ENCODE measurements around the gene SETD2. TPM values are rescaled to one million over a fixed set of nuclear protein-coding genes. Genes with fewer than 3 reads are reported as not detected.

SETD2 gene
- polyA plus RNA-seq, 3 donors, result 3.1 to 22.4 (median 7.5) TPM

DNA sequence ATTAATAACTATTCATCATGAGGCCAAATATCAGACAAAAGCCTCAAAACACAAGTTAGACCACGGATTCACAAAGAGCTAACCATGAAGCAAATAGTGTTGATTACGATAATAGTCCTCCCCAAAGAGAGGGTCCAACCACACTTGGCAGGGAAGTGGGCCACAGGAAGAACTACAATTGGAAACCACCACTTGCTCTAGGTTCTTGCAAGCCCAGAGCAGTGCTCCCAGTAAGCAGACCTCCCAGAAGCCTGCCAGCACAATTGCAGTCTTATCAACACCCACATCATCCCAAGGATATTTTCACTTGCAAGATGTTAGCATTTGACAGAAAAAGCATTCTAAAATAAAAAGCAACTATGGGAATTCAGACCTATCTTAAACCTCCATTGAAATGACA, 11.3 kb downstream of the SETD2 start:
- H3K4me1 Mint-ChIP-seq, result peaks cover 40% of the 10 kb centered on the region
- no peak for DNase-seq
- H3K27ac Mint-ChIP-seq, result peak overlapping the region in 2 of 7 donors; percentile 50 to 53
- Histone ChIP-seq H4K20me1 (ENCODE audit: insufficient read depth, low read length) (peaks cover 100% of the 10 kb centered on the region), H3K27me3 (ENCODE audit: control insufficient read depth in 2 of 2, insufficient read depth in 2 of 2, low read length in 2 of 2) (no peaks in the 10 kb centered on the region), H3K4me1 (ENCODE audit: control insufficient read depth in 1 of 2, insufficient read depth in 2 of 2, low read length in 2 of 2) (no peaks in the 10 kb centered on the region), H3K79me2 (ENCODE audit: insufficient read depth, low read length) (peaks cover 100% of the 10 kb centered on the region), H3K9ac (ENCODE audit: insufficient read depth, low read length, poor library complexity, severe bottlenecking) (no peak overlapping the region), H3K36me3 (replicated peaks in 1 of 2; ENCODE audit: control insufficient read depth in 1 of 2, insufficient read depth in 2 of 2, low read length in 2 of 2) (no peaks in the 10 kb centered on the region), H3K4me2 (replicated peaks; ENCODE audit: extremely low read depth, low read length, poor library complexity, severe bottlenecking) (no peak overlapping the region), H3K9me3 (replicated peaks in 1 of 2; ENCODE audit: control insufficient read depth in 1 of 2, insufficient read depth in 1 of 2, low read length in 2 of 2) (no peaks in the 10 kb centered on the region), H3K27ac (ENCODE audit: low read depth in 1 of 2, low read length in 2 of 2) (no peak overlapping the region), H3K4me3 (replicated peaks in 1 of 3; ENCODE audit: low read depth in 2 of 3, low read length in 3 of 3) (no peak overlapping the region), H2AFZ (ENCODE audit: insufficient read depth, low read depth, low read length, poor library complexity, severe bottlenecking) (no peak overlapping the region)
- TF ChIP-seq, protein P1, sequence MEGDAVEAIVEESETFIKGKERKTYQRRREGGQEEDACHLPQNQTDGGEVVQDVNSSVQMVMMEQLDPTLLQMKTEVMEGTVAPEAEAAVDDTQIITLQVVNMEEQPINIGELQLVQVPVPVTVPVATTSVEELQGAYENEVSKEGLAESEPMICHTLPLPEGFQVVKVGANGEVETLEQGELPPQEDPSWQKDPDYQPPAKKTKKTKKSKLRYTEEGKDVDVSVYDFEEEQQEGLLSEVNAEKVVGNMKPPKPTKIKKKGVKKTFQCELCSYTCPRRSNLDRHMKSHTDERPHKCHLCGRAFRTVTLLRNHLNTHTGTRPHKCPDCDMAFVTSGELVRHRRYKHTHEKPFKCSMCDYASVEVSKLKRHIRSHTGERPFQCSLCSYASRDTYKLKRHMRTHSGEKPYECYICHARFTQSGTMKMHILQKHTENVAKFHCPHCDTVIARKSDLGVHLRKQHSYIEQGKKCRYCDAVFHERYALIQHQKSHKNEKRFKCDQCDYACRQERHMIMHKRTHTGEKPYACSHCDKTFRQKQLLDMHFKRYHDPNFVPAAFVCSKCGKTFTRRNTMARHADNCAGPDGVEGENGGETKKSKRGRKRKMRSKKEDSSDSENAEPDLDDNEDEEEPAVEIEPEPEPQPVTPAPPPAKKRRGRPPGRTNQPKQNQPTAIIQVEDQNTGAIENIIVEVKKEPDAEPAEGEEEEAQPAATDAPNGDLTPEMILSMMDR (IDR thresholded peaks at IDR 0.05), result no peak
- peaks cover 0 to 8% of the 10 kb centered on the region in 2 donors for H3K36me3 Mint-ChIP-seq
- intact Hi-C loops (cut with micrococcal nuclease), result no loop called here
- H3K4me3 Mint-ChIP-seq, result no peak overlapping the region
- no peaks in the 10 kb centered on the region for H3K9me3 Mint-ChIP-seq
- 60% methylated on average over 1 of the region's 2 CpGs for WGBS (ENCODE audit: insufficient coverage)
- no peaks in the 10 kb centered on the region for H3K27me3 Mint-ChIP-seq (ENCODE audit: low read depth in 3 of 3)

DNA sequence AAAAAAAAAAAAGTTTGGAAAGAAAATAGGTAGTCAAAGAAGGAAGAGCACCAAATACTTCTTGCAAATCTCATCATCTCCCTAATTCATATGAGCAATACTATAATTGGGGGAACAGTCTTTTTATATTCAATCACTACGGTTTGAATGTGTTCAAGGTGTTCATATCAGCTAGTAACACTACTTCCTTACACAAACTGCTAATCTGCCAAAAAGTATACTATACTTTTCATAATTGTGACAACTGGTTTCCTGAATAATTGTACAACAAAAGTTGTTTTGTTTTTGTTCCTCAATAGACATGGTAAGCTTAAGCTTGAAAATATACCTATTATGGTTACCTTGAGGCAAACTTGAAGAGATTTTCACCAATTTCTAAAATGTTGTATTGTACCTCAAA, 12.1 kb downstream of the SETD2 start:
- H3K9me3 ChIP-seq (replicated peaks in 1 of 2; ENCODE audit: control insufficient read depth in 1 of 2, insufficient read depth in 1 of 2, low read length in 2 of 2), result no peaks in the 10 kb centered on the region
- Mint-ChIP-seq H3K4me3 (no peak overlapping the region), H3K4me1 (peaks cover 38% of the 10 kb centered on the region), H3K27ac (peak overlapping the region in 3 of 7 donors; percentile 20 to 54 (median 26)), H3K27me3 (ENCODE audit: low read depth in 3 of 3) (no peaks in the 10 kb centered on the region), H3K9me3 (no peaks in the 10 kb centered on the region), H3K36me3 (peaks cover 0 to 8% of the 10 kb centered on the region in 2 donors)
- no peaks in the 10 kb centered on the region for H3K27me3 ChIP-seq (ENCODE audit: control insufficient read depth in 2 of 2, insufficient read depth in 2 of 2, low read length in 2 of 2)
- no CpG with 5 or more reads among the region's 1 CpG for WGBS (ENCODE audit: insufficient coverage)
- DNase-seq, result no peak
- intact Hi-C loops (cut with micrococcal nuclease), result no loop called here
- TF ChIP-seq, protein P1 (IDR thresholded peaks at IDR 0.05), result no peak
- peaks cover 100% of the 10 kb centered on the region for H3K79me2 ChIP-seq (ENCODE audit: insufficient read depth, low read length)
- peaks cover 100% of the 10 kb centered on the region for H4K20me1 ChIP-seq (ENCODE audit: insufficient read depth, low read length)
- H3K4me2 ChIP-seq (replicated peaks; ENCODE audit: extremely low read depth, low read length, poor library complexity, severe bottlenecking), result no peak overlapping the region
- no peak overlapping the region for H2AFZ ChIP-seq (ENCODE audit: insufficient read depth, low read depth, low read length, poor library complexity, severe bottlenecking)
- H3K27ac ChIP-seq (ENCODE audit: low read depth in 1 of 2, low read length in 2 of 2), result no peak overlapping the region
- H3K4me3 ChIP-seq (replicated peaks in 1 of 3; ENCODE audit: low read depth in 2 of 3, low read length in 3 of 3), result no peak overlapping the region
- no peak overlapping the region for H3K9ac ChIP-seq (ENCODE audit: insufficient read depth, low read length, poor library complexity, severe bottlenecking)
- no peaks in the 10 kb centered on the region for H3K36me3 ChIP-seq (replicated peaks in 1 of 2; ENCODE audit: control insufficient read depth in 1 of 2, insufficient read depth in 2 of 2, low read length in 2 of 2)
- H3K4me1 ChIP-seq (ENCODE audit: control insufficient read depth in 1 of 2, insufficient read depth in 2 of 2, low read length in 2 of 2), result no peaks in the 10 kb centered on the region
